NB4 (cell line): ENCODE data around the gene KRT7.

Experiments
- DNase-seq: peaks from one replicate; pipeline ENCODE4 v3.0.0; 2010; ENCODE audit warnings: low read depth
- H3K4me3 ChIP-seq: one replicate; pipeline ENCODE4 v1.5.1; 2011; ENCODE audit warnings: mild to moderate bottlenecking, low read depth, low read length, moderate library complexity
- CTCF ChIP-seq: IDR thresholded peaks from one replicate; pipeline ENCODE4 v1.5.1; 2012; ENCODE audit warnings: low read depth, low read length
- MAX ChIP-seq: IDR thresholded peaks from 2 replicates; pipeline ENCODE4 v1.6.1; 2011; ENCODE audit warnings: low read depth, low read length
- MYC ChIP-seq: IDR thresholded peaks from 2 replicates; pipeline ENCODE4 v1.6.1; 2011; ENCODE audit warnings: low read depth, low read length
- POLR2A ChIP-seq: IDR thresholded peaks from 2 replicates; pipeline ENCODE4 v1.6.1; 2011; ENCODE audit warnings: mild to moderate bottlenecking; ENCODE audit not compliant: insufficient read length; ENCODE audit errors: extremely low read depth

Gene KRT7

GRCh38 chr12:52247622-52248540 is 14.8 kb downstream of the KRT7 start:
- H3K4me3 ChIP-seq, result no peak overlapping the region
- no peak for DNase-seq

GRCh38 chr12:52248541-52249461 is 15.8 kb downstream of the KRT7 start:
- DNase-seq, result no peak
- H3K4me3 ChIP-seq, result no peak overlapping the region
- TF ChIP-seq POLR2A (no peak), CTCF (no peak), MAX (no peak), MYC (no peak)

More at GRCh38 chr12:52247622-52248540, 14.8 kb downstream of the KRT7 start:
- no peak for TF ChIP-seq POLR2A
- TF ChIP-seq MYC, result no peak
- TF ChIP-seq MAX, result no peak
- TF ChIP-seq CTCF, result no peak

- DNase-seq, result no peak
- no peak overlapping the region for H3K4me3 ChIP-seq
- no peak for TF ChIP-seq POLR2A
- TF ChIP-seq CTCF, result no peak
- TF ChIP-seq MAX, result no peak
- TF ChIP-seq MYC, result no peak
These were observed 16.5 kb downstream of the KRT7 start for GRCh38 chr12:52249511-52250047.

DNA sequence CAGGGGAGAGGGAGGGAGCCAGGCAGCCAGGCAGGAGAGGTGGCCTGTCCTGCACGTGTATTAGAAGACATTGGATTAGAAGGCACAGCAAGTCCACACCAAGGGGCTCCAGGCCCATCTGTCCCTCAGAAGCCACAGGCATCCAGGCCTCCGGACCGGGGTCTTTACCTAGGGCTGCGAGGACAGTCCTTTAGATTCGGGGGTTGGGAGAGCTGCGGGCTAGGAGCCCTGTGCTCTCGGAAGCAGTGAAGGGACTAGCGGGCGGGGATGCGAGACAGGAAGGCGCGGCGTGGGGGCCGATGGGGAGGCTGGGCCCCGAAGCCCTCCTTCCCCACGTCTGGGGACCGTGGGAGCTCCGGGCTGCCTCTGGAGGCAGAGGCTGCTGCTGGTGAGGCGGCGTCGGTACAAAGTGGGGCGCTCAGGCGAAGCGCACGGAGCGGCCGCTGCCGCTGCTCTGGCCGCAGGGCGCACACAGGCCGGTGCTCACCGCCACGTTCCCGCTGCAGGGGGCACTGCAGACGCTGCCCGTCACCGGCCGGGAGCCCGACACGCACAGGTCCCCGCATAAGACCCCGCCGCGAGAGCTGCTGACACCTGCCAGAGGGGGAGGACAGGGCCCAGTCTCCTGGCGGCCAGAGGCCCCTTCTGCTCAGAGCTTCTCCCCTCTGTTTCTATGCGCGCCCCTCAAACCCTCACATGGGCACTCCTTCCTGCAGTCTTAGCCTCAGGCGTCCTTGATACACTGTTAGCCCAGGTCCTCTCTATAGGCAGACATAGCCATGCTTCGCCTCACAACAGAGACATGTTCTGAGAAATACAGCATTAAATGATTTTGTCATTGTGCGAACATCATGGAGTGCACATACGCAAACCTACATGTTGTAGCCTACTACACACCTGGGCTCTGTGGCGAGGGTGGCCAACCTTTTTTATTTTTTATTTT is 17.3 kb downstream of the KRT7 start:
- no peak for TF ChIP-seq MAX
- TF ChIP-seq MYC, result no peak
- TF ChIP-seq CTCF, result no peak
- TF ChIP-seq POLR2A, result no peak
- no peak overlapping the region for H3K4me3 ChIP-seq
- no peak for DNase-seq

- TF ChIP-seq POLR2A (no peak), MYC (no peak), CTCF (no peak), MAX (no peak)
- no peak for DNase-seq
- no peak overlapping the region for H3K4me3 ChIP-seq
These were observed 18.5 kb downstream of the KRT7 start for GRCh38 chr12:52251367-52252051.
